Fibroblast of villous mesenchyme (primary cell): ENCODE data around the gene NTPCR. TPM values are rescaled to one million over a fixed set of nuclear protein-coding genes. Genes with fewer than 3 reads are reported as not detected.

Experiments
- DNase-seq: peaks from one replicate; pipeline ENCODE4 v3.0.0-alpha.2; 2010; ENCODE audit warnings: low read depth
- H3K4me3 ChIP-seq: 2 replicates; pipeline ENCODE4 v1.5.1; 2011; ENCODE audit warnings: low read depth, mild to moderate bottlenecking, low read length
- CTCF ChIP-seq: IDR thresholded peaks from 2 replicates; pipeline ENCODE4 v1.5.1; 2012; ENCODE audit warnings: low read depth, mild to moderate bottlenecking, low read length; ENCODE audit not compliant: insufficient read depth
- total RNA-seq: library from RNA; depleted of rRNA; stranded (reverse); fragments of >200 nt; gene quantifications from 2 replicates; pipeline ENCODE4 v1.2.3, GENCODE V29; 2012

Gene NTPCR
- total RNA-seq, 1 donor = 20.7 TPM

DNA sequence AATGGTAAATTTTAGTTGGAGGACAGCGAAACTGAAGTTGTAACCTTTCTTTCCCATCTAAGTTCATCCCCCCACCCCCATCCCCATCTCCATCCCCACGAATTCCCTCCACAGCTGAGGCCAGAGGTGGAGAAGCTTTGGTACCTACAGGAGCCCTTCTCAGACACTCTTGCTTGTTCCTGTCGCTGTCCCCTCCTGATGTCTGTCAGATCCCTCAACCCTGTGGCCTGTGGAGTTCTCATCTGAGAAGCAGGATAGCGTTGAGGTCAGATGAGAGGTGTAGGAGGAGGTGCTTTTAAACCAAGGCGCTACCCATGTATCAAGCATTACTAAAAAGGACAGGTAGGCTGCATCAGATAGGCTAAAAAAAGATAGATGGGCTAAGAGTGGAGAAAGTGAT, 769 bp downstream of the NTPCR start:
- TF ChIP-seq CTCF = no peak
- DNase-seq = no peak

DNA sequence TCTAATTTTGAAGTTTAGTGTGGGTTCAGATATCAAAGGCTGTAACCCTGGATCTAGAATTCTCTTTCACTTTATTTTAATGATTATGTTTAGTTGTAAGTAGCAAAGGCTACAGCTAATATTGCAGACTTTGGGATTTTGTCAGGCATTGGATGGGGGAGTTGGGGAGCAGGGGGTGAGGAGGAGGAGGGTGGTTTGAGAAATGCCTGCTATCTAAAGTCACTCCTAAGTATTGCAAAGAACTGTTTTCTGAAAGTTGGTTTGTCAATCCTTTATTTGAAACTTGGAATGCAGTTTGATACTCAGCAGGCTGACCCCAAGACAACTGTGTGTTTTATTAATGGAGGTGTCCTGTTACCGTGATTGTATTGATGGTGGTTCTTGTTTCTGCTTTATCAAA, 1.2 kb downstream of the NTPCR start:
- TF ChIP-seq CTCF = no peak
- no peak for DNase-seq
- peak overlapping the region; percentile 87 for H3K4me3 ChIP-seq

More for the DNA sequence above, 769 bp downstream of the NTPCR start:
- H3K4me3 ChIP-seq = peak overlapping the region; percentile 87

GRCh38 chr1:232952514-232953499, 2.4 kb downstream of the NTPCR start:
- peak; percentile 77 for TF ChIP-seq CTCF
- H3K4me3 ChIP-seq = no peak overlapping the region

DNA sequence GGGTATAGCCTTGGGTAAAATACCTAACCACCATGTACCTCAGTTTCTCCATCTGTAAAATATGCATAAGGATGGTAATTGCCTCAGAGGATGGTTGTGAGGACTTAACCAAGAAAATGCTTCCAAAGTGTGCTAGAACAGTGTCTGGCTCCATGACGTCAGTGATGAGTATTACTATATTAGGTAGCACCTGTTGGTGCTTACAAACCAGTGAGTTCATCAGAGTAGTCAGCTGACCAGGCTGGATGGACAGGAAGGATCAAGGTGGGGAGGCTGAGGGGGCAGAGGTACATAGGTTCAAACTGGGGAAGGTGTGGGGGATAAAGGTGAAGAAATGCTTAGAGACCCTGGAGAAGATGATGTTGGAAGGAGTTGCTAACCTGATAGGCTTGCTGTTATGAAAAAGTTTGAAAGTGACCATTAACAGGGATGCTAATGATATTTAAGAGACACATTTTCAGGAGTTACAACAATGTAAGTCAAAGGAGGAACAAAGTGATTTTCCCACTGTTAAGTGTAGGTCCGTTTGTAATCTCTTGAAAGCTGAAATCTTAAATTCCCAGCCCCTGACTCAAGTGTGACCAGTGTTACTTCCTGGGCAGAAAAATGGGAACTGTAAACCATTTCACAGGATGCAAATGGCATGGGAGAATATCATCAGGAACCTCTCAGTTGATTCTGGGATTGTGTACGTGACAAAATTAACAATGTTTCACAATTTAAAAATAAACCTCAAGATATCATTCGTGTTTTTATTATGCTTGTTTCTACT, 4.4 kb downstream of the NTPCR start:
- no peak for DNase-seq
- no peak for TF ChIP-seq CTCF
- no peak overlapping the region for H3K4me3 ChIP-seq

More at GRCh38 chr1:232952514-232953499, 2.4 kb downstream of the NTPCR start:
- DNase-seq = peak; percentile 40

DNA sequence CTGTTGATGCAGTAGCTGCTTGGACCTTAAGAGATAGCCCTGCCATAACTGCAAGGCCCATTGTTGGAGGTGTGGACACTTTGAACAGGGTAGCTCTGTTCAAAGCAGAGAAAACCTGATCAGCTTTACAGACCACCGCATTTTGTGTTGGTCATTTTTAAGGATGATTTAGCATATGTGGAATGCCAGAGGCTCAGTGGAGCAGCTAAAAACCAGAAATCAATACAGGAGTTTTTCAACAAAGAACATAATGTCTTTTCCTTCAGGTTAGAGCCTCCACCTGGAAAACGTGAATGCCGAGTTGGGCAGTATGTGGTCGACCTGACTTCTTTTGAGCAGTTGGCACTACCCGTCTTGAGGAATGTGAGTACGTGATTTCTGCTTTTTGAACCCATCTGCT, 5.7 kb downstream of the NTPCR start:
- TF ChIP-seq CTCF = no peak

DNA sequence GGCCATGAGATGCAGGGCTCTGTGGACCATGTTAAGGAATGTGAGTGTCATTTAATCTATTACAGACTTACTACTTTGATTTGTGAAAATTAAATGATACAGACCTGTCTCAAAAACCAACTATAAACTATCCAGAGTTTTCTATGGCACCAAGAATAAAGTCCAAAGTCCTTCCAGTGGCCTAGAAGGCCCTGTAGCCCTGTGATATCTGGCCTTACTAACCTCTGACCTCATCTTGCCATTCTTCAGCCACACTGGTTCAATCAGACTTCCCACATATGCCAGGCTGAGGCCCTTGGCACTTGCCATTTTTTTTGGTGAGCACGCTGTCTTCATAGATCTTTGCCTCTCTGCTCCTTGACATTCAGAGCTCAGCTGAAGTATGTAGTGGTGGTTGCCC, 7.7 kb downstream of the NTPCR start:
- no peak overlapping the region for H3K4me3 ChIP-seq
- DNase-seq = no peak
- TF ChIP-seq CTCF = no peak

More for the DNA sequence above, 5.7 kb downstream of the NTPCR start:
- no peak overlapping the region for H3K4me3 ChIP-seq
- no peak for DNase-seq
